ENCODE measurements around the gene FURIN.

FURIN gene

DNA sequence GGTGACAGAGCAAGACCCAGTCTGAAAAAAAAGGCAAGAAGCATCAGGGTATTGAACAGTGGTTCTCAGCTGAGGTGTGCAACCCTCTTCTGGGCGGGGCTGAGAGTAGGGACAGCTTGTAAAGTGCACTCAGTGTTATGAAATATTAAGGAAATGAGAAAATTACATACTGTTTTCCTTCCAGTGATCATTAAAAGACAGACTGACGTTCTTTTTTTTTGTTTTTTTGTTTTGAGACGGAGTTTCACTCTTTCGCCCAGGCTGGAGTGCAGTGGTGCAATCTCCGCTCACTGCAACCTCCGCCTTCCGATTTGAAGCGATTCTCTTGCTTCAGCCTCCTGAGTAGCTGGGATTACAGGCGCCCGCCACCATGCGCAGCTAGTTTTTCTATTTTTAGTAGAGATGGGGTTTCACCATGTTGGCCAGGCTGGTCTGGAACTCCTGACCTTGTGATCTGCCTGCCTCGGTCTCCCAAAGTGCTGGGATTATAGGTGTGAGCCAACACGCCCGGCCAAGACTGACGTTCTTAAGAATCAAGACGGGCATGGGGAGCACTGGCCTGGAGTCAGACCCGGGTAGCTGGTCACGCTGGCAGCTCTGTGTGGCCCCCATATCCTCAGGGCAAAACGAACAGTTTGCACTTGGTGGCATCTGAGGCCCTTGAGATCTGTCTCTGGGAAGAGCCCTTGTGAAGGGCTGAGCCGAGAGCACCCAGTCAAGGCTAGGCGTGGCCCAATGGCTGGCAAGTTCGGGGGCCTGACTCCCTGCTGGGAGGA lies 46.1 kb downstream of the FURIN start:
- Histone ChIP-seq H3K4me3 (ENCODE audit: low read length) (no peak overlapping the region), H3K9ac (ENCODE audit: low read length) (no peak overlapping the region), H3K79me2 (ENCODE audit: low read length) (no peaks in the 10 kb centered on the region), H4K20me1 (ENCODE audit: insufficient read depth, low read length) (no peaks in the 10 kb centered on the region), H3K36me3 (replicated peaks; ENCODE audit: insufficient read depth, low read length) (peaks cover 3% of the 10 kb centered on the region; the same call in 1 of the 2 replicates), H3K4me1 (ENCODE audit: low read length) (no peaks in the 10 kb centered on the region), H3F3A (ENCODE audit: insufficient read depth, low read length) (no peaks in the 10 kb centered on the region), H3K27me3 (replicated peaks; ENCODE audit: insufficient read depth, low read length) (no peaks in the 10 kb centered on the region), H3K9me2 (replicated peaks; ENCODE audit: insufficient read depth, low read length) (no peaks in the 10 kb centered on the region), H3K9me3 (replicated peaks; ENCODE audit: insufficient read depth, low read length) (no peaks in the 10 kb centered on the region), H3K4me2 (ENCODE audit: low read depth, low read length) (no peak overlapping the region), H3K27ac (ENCODE audit: low read length) (no peak overlapping the region), H2AFZ (ENCODE audit: low read length) (no peak overlapping the region)
- TF ChIP-seq, protein P1, sequence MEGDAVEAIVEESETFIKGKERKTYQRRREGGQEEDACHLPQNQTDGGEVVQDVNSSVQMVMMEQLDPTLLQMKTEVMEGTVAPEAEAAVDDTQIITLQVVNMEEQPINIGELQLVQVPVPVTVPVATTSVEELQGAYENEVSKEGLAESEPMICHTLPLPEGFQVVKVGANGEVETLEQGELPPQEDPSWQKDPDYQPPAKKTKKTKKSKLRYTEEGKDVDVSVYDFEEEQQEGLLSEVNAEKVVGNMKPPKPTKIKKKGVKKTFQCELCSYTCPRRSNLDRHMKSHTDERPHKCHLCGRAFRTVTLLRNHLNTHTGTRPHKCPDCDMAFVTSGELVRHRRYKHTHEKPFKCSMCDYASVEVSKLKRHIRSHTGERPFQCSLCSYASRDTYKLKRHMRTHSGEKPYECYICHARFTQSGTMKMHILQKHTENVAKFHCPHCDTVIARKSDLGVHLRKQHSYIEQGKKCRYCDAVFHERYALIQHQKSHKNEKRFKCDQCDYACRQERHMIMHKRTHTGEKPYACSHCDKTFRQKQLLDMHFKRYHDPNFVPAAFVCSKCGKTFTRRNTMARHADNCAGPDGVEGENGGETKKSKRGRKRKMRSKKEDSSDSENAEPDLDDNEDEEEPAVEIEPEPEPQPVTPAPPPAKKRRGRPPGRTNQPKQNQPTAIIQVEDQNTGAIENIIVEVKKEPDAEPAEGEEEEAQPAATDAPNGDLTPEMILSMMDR (IDR thresholded peaks at IDR 0.05; ENCODE audit: low read length) = no peak
- TF ChIP-seq EZH2phosphoT487 (IDR thresholded peaks at IDR 0.05; ENCODE audit: low read length) (no peak), EZH2 (optimal IDR thresholded peaks at IDR 0.05; ENCODE audit: low read depth, low read length) (no peak)
- DNase-seq = no peak

- Histone ChIP-seq H3K4me1 (ENCODE audit: low read length) (no peaks in the 10 kb centered on the region), H3F3A (ENCODE audit: insufficient read depth, low read length) (no peaks in the 10 kb centered on the region), H3K79me2 (ENCODE audit: low read length) (no peaks in the 10 kb centered on the region), H3K27me3 (replicated peaks; ENCODE audit: insufficient read depth, low read length) (no peaks in the 10 kb centered on the region), H3K4me3 (ENCODE audit: low read length) (no peak overlapping the region), H3K36me3 (replicated peaks; ENCODE audit: insufficient read depth, low read length) (peaks cover 3% of the 10 kb centered on the region; the same call in 1 of the 2 replicates), H3K9ac (ENCODE audit: low read length) (no peak overlapping the region), H2AFZ (ENCODE audit: low read length) (no peak overlapping the region), H3K9me3 (replicated peaks; ENCODE audit: insufficient read depth, low read length) (no peaks in the 10 kb centered on the region), H3K4me2 (ENCODE audit: low read depth, low read length) (no peak overlapping the region), H3K9me2 (replicated peaks; ENCODE audit: insufficient read depth, low read length) (no peaks in the 10 kb centered on the region), H4K20me1 (ENCODE audit: insufficient read depth, low read length) (no peaks in the 10 kb centered on the region), H3K27ac (ENCODE audit: low read length) (no peak overlapping the region)
- TF ChIP-seq, protein P1 (IDR thresholded peaks at IDR 0.05; ENCODE audit: low read length) = no peak
- TF ChIP-seq EZH2 (optimal IDR thresholded peaks at IDR 0.05; ENCODE audit: low read depth, low read length) (no peak), EZH2phosphoT487 (IDR thresholded peaks at IDR 0.05; ENCODE audit: low read length) (no peak)
- DNase-seq = no peak
These were observed 46.9 kb downstream of the FURIN start for GRCh38 chr15:90915216-90915807.

DNA sequence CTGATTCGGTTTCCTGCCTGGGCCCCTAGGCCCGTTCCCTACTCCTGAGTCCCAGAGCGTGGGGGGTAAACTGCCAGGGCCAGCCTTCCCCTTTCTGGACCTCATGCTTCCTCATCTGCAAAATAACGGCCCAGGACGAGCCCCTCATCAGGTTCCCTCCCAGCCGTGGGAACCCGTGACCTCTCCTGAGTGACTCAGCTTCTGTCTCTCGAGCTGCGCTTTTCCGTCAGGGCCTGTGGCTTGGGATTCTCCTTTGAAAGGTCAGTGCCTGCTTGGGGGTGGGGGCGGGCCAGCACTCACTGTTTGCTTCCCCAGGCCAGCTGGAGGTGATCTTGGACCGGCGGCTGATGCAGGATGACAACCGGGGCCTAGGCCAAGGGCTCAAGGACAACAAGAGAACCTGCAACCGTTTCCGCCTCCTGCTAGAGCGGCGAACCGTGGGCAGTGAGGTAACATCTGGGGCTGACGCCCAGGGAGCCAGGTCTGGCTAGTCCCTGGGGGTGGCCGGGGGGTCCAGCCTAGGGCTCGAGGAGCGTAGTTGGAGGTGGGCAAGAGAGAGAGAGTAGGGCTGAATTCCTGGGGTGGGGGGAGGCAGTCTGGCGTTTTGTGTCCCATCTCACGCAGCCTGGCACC lies 47.5 kb downstream of the FURIN start:
- Histone ChIP-seq H3K36me3 (replicated peaks; ENCODE audit: insufficient read depth, low read length) (peaks cover 3% of the 10 kb centered on the region; the same call in 1 of the 2 replicates), H3K4me3 (ENCODE audit: low read length) (no peak overlapping the region), H3F3A (ENCODE audit: insufficient read depth, low read length) (no peaks in the 10 kb centered on the region), H3K4me2 (ENCODE audit: low read depth, low read length) (no peak overlapping the region), H2AFZ (ENCODE audit: low read length) (no peak overlapping the region), H3K9me3 (replicated peaks; ENCODE audit: insufficient read depth, low read length) (no peaks in the 10 kb centered on the region), H3K9ac (ENCODE audit: low read length) (no peak overlapping the region), H3K27me3 (replicated peaks; ENCODE audit: insufficient read depth, low read length) (no peaks in the 10 kb centered on the region), H3K79me2 (ENCODE audit: low read length) (no peaks in the 10 kb centered on the region), H3K9me2 (replicated peaks; ENCODE audit: insufficient read depth, low read length) (no peaks in the 10 kb centered on the region), H4K20me1 (ENCODE audit: insufficient read depth, low read length) (no peaks in the 10 kb centered on the region), H3K4me1 (ENCODE audit: low read length) (no peaks in the 10 kb centered on the region), H3K27ac (ENCODE audit: low read length) (no peak overlapping the region)
- DNase-seq = no peak
- TF ChIP-seq EZH2phosphoT487 (IDR thresholded peaks at IDR 0.05; ENCODE audit: low read length) = no peak
- TF ChIP-seq, protein P1 (IDR thresholded peaks at IDR 0.05; ENCODE audit: low read length) = no peak
- no peak for TF ChIP-seq EZH2 (optimal IDR thresholded peaks at IDR 0.05; ENCODE audit: low read depth, low read length)

Measured in MM.1S (cell line).